Muscle layer of colon (tissue), 2 donors: ENCODE data around the gene ITGA1.

Experiments used
- H3K27ac ChIP-seq: one replicate; pipeline ENCODE4 v1.7.0; 2013; ENCODE audit warnings: low read depth, mild to moderate bottlenecking, low read length, moderate library complexity
- H3K27me3 ChIP-seq, 2 donors: one replicate each; pipeline ENCODE4 v1.7.0; 2013; ENCODE audit warnings: low read length in 2 of 2, mild to moderate bottlenecking in 2 of 2; ENCODE audit not compliant: insufficient read depth in 2 of 2, control insufficient read depth in 1 of 2
- H3K36me3 ChIP-seq: one replicate; pipeline ENCODE4 v1.7.0; 2013; ENCODE audit warnings: mild to moderate bottlenecking, low read length; ENCODE audit not compliant: insufficient read depth
- H3K4me1 ChIP-seq: one replicate; pipeline ENCODE4 v1.7.0; 2013; ENCODE audit warnings: mild to moderate bottlenecking, low read length; ENCODE audit not compliant: insufficient read depth
- H3K4me3 ChIP-seq, 2 donors: one replicate each; pipeline ENCODE4 v1.7.0; 2013; ENCODE audit warnings: low read length in 2 of 2, low read depth in 1 of 2, mild to moderate bottlenecking in 1 of 2, moderate library complexity in 1 of 2
- H3K9ac ChIP-seq: one replicate; pipeline ENCODE4 v1.7.0; 2013; ENCODE audit warnings: low read length
- H3K9me3 ChIP-seq: one replicate; pipeline ENCODE4 v1.7.0; 2013; ENCODE audit warnings: mild to moderate bottlenecking, low read length
- donor health status: abdominal sarcoma.
- donor health status: Adenocarcinoma of cecum.

The ITGA1 gene

GRCh38 chr5:52802974-52803336 is 15.2 kb downstream of the ITGA1 start:
- no peaks in the 10 kb centered on the region for H3K27me3 ChIP-seq
- H3K9ac ChIP-seq: no peak overlapping the region
- H3K36me3 ChIP-seq: no peaks in the 10 kb centered on the region
- H3K27ac ChIP-seq: peak overlapping the region; percentile 74
- no peaks in the 10 kb centered on the region for H3K9me3 ChIP-seq
- H3K4me3 ChIP-seq: peak overlapping the region in 1 of 2 donors; percentile 80
- H3K4me1 ChIP-seq: peaks cover 47% of the 10 kb centered on the region

GRCh38 chr5:52804387-52804791 is 16.7 kb downstream of the ITGA1 start:
- no peak overlapping the region for H3K9ac ChIP-seq
- peak overlapping the region; percentile 4 to 12 for H3K4me3 ChIP-seq
- peak overlapping the region; percentile 33 for H3K27ac ChIP-seq
- no peaks in the 10 kb centered on the region for H3K27me3 ChIP-seq
- no peaks in the 10 kb centered on the region for H3K36me3 ChIP-seq
- no peaks in the 10 kb centered on the region for H3K9me3 ChIP-seq
- peaks cover 53% of the 10 kb centered on the region for H3K4me1 ChIP-seq

- no peaks in the 10 kb centered on the region for H3K36me3 ChIP-seq
- H3K4me3 ChIP-seq: no peak overlapping the region
- H3K27ac ChIP-seq: peak overlapping the region; percentile 16
- peaks cover 59% of the 10 kb centered on the region for H3K4me1 ChIP-seq
- H3K9ac ChIP-seq: no peak overlapping the region
- no peaks in the 10 kb centered on the region for H3K27me3 ChIP-seq
- H3K9me3 ChIP-seq: no peaks in the 10 kb centered on the region
These were observed 17.3 kb downstream of the ITGA1 start for GRCh38 chr5:52804981-52805380.

- H3K27me3 ChIP-seq: no peaks in the 10 kb centered on the region
- H3K9ac ChIP-seq: no peak overlapping the region
- H3K27ac ChIP-seq: no peak overlapping the region
- H3K4me3 ChIP-seq: no peak overlapping the region
- H3K4me1 ChIP-seq: peaks cover 64% of the 10 kb centered on the region
- no peaks in the 10 kb centered on the region for H3K36me3 ChIP-seq
- no peaks in the 10 kb centered on the region for H3K9me3 ChIP-seq
These were observed 17.9 kb downstream of the ITGA1 start for GRCh38 chr5:52805615-52806014.

- H3K4me1 ChIP-seq: peaks cover 68% of the 10 kb centered on the region
- no peaks in the 10 kb centered on the region for H3K36me3 ChIP-seq
- H3K27ac ChIP-seq: peak overlapping the region; percentile 35
- no peaks in the 10 kb centered on the region for H3K27me3 ChIP-seq
- no peaks in the 10 kb centered on the region for H3K9me3 ChIP-seq
- no peak overlapping the region for H3K9ac ChIP-seq
- H3K4me3 ChIP-seq: no peak overlapping the region
These were observed 19.3 kb downstream of the ITGA1 start for GRCh38 chr5:52807037-52807436.

GRCh38 chr5:52807723-52808122 is 20.0 kb downstream of the ITGA1 start:
- H3K36me3 ChIP-seq: no peaks in the 10 kb centered on the region
- no peaks in the 10 kb centered on the region for H3K9me3 ChIP-seq
- H3K9ac ChIP-seq: no peak overlapping the region
- peaks cover 69% of the 10 kb centered on the region for H3K4me1 ChIP-seq
- peak overlapping the region; percentile 65 for H3K27ac ChIP-seq
- H3K27me3 ChIP-seq: no peaks in the 10 kb centered on the region
- H3K4me3 ChIP-seq: no peak overlapping the region

- no peak overlapping the region for H3K9ac ChIP-seq
- no peaks in the 10 kb centered on the region for H3K27me3 ChIP-seq
- no peaks in the 10 kb centered on the region for H3K9me3 ChIP-seq
- no peaks in the 10 kb centered on the region for H3K36me3 ChIP-seq
- peaks cover 76% of the 10 kb centered on the region for H3K4me1 ChIP-seq
- H3K27ac ChIP-seq: peak overlapping the region; percentile 65
- no peak overlapping the region for H3K4me3 ChIP-seq
These were observed 20.7 kb downstream of the ITGA1 start for GRCh38 chr5:52808316-52808901.

GRCh38 chr5:52809884-52810283 is 22.2 kb downstream of the ITGA1 start:
- H3K9ac ChIP-seq: no peak overlapping the region
- H3K36me3 ChIP-seq: no peaks in the 10 kb centered on the region
- no peak overlapping the region for H3K4me3 ChIP-seq
- H3K27ac ChIP-seq: peak overlapping the region; percentile 12
- no peaks in the 10 kb centered on the region for H3K9me3 ChIP-seq
- no peaks in the 10 kb centered on the region for H3K27me3 ChIP-seq
- H3K4me1 ChIP-seq: peaks cover 80% of the 10 kb centered on the region

GRCh38 chr5:52810426-52810825 is 22.7 kb downstream of the ITGA1 start:
- Histone ChIP-seq H3K4me3 (no peak overlapping the region), H3K36me3 (no peaks in the 10 kb centered on the region), H3K9ac (no peak overlapping the region), H3K9me3 (no peaks in the 10 kb centered on the region), H3K27ac (no peak overlapping the region), H3K27me3 (no peaks in the 10 kb centered on the region), H3K4me1 (peaks cover 80% of the 10 kb centered on the region)

- Histone ChIP-seq H3K9ac (no peak overlapping the region), H3K27me3 (no peaks in the 10 kb centered on the region), H3K27ac (no peak overlapping the region), H3K9me3 (no peaks in the 10 kb centered on the region), H3K4me3 (no peak overlapping the region), H3K36me3 (no peaks in the 10 kb centered on the region), H3K4me1 (peaks cover 80% of the 10 kb centered on the region)
These were observed 23.5 kb downstream of the ITGA1 start for GRCh38 chr5:52811067-52811749.

- Histone ChIP-seq H3K4me3 (no peak overlapping the region), H3K9ac (no peak overlapping the region), H3K27me3 (no peaks in the 10 kb centered on the region), H3K27ac (peak overlapping the region; percentile 25), H3K4me1 (peaks cover 66% of the 10 kb centered on the region), H3K36me3 (no peaks in the 10 kb centered on the region), H3K9me3 (no peaks in the 10 kb centered on the region)
These were observed 26.8 kb downstream of the ITGA1 start for GRCh38 chr5:52814352-52815148.
